ENCODE data around the gene TRIO.

DNA sequence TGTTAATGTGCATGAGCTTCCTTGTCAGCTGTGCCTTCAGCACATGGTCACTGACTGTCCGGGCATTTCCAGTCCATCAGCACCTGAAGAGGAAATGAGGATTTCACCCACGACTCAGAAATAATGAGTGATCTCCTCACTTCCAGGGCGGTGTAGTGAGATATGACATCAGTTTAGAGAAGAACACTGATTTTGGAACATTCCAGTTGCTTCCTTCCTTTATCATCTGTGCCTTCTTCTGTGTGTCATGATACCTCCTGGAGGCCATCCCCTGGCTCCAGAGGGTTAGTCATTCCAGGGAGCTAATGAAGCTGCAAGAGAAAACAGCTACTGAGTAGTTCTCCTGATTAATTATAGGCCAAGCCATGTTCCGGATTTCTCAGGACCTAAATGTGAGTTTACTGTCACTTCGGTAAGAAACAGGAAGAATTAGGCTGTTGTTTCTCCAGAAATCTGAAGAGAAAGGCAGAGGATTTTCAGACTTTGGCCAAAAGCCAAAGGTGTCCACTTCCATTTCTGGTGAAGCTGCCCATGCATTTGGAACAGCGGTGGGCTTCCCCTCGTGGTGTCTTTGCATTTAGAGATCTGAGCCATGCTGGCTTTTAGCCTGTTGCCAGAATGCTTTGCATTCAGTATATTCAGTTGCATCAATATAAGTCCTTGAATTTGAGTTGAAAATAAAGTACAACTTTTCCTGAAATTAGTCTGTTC lies 277.1 kb downstream of the TRIO start:
- TF ChIP-seq, protein P1, sequence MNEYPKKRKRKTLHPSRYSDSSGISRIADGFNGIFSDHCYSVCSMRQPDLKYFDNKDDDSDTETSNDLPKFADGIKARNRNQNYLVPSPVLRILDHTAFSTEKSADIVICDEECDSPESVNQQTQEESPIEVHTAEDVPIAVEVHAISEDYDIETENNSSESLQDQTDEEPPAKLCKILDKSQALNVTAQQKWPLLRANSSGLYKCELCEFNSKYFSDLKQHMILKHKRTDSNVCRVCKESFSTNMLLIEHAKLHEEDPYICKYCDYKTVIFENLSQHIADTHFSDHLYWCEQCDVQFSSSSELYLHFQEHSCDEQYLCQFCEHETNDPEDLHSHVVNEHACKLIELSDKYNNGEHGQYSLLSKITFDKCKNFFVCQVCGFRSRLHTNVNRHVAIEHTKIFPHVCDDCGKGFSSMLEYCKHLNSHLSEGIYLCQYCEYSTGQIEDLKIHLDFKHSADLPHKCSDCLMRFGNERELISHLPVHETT (tag by site-specific recombination; IDR thresholded peaks at IDR 0.05), result no peak
- TF ChIP-seq MZF1 (tag by site-specific recombination; IDR thresholded peaks at IDR 0.05; ENCODE audit: borderline replicate concordance) (no peak), ZNF76 (tag by site-specific recombination; IDR thresholded peaks at IDR 0.05; ENCODE audit: borderline replicate concordance, low read depth) (no peak), KLF16 (tag by site-specific recombination; IDR thresholded peaks at IDR 0.05) (no peak), GLI4 (tag by site-specific recombination; IDR thresholded peaks at IDR 0.05) (no peak), ZNF571 (tag by site-specific recombination; IDR thresholded peaks at IDR 0.05) (no peak)
- TF ChIP-seq, protein P2, sequence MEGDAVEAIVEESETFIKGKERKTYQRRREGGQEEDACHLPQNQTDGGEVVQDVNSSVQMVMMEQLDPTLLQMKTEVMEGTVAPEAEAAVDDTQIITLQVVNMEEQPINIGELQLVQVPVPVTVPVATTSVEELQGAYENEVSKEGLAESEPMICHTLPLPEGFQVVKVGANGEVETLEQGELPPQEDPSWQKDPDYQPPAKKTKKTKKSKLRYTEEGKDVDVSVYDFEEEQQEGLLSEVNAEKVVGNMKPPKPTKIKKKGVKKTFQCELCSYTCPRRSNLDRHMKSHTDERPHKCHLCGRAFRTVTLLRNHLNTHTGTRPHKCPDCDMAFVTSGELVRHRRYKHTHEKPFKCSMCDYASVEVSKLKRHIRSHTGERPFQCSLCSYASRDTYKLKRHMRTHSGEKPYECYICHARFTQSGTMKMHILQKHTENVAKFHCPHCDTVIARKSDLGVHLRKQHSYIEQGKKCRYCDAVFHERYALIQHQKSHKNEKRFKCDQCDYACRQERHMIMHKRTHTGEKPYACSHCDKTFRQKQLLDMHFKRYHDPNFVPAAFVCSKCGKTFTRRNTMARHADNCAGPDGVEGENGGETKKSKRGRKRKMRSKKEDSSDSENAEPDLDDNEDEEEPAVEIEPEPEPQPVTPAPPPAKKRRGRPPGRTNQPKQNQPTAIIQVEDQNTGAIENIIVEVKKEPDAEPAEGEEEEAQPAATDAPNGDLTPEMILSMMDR (tag by site-specific recombination; IDR thresholded peaks at IDR 0.05), result no peak
- TF ChIP-seq, protein P3, sequence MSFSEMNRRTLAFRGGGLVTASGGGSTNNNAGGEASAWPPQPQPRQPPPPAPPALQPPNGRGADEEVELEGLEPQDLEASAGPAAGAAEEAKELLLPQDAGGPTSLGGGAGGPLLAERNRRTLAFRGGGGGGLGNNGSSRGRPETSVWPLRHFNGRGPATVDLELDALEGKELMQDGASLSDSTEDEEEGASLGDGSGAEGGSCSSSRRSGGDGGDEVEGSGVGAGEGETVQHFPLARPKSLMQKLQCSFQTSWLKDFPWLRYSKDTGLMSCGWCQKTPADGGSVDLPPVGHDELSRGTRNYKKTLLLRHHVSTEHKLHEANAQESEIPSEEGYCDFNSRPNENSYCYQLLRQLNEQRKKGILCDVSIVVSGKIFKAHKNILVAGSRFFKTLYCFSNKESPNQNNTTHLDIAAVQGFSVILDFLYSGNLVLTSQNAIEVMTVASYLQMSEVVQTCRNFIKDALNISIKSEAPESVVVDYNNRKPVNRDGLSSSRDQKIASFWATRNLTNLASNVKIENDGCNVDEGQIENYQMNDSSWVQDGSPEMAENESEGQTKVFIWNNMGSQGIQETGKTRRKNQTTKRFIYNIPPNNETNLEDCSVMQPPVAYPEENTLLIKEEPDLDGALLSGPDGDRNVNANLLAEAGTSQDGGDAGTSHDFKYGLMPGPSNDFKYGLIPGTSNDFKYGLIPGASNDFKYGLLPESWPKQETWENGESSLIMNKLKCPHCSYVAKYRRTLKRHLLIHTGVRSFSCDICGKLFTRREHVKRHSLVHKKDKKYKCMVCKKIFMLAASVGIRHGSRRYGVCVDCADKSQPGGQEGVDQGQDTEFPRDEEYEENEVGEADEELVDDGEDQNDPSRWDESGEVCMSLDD (tag by site-specific recombination; IDR thresholded peaks at IDR 0.05), result no peak
- TF ChIP-seq, protein P4, sequence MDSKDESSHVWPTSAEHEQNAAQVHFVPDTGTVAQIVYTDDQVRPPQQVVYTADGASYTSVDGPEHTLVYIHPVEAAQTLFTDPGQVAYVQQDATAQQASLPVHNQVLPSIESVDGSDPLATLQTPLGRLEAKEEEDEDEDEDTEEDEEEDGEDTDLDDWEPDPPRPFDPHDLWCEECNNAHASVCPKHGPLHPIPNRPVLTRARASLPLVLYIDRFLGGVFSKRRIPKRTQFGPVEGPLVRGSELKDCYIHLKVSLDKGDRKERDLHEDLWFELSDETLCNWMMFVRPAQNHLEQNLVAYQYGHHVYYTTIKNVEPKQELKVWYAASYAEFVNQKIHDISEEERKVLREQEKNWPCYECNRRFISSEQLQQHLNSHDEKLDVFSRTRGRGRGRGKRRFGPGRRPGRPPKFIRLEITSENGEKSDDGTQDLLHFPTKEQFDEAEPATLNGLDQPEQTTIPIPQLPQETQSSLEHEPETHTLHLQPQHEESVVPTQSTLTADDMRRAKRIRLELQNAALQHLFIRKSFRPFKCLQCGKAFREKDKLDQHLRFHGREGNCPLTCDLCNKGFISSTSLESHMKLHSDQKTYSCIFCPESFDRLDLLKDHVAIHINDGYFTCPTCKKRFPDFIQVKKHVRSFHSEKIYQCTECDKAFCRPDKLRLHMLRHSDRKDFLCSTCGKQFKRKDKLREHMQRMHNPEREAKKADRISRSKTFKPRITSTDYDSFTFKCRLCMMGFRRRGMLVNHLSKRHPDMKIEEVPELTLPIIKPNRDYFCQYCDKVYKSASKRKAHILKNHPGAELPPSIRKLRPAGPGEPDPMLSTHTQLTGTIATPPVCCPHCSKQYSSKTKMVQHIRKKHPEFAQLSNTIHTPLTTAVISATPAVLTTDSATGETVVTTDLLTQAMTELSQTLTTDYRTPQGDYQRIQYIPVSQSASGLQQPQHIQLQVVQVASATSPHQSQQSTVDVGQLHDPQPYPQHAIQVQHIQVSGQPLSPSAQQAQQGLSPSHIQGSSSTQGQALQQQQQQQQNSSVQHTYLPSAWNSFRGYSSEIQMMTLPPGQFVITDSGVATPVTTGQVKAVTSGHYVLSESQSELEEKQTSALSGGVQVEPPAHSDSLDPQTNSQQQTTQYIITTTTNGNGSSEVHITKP (tag by site-specific recombination; IDR thresholded peaks at IDR 0.05), result no peak
